ENCODE data around the gene NUP43.

- TF ChIP-seq CTCF (IDR thresholded peaks at IDR 0.05) (peak in 1 of 6 experiments; percentile 24), POLR2A (IDR thresholded peaks at IDR 0.05) (peak; percentile 14 to 91 (median 83))
These were observed 28.5 kb downstream of the NUP43 start, which contains the start of gene LATS1 for GRCh38 chr6:149717588-149718458.
